HG03457 (cell line): Measurements from ENCODE around the gene CDK19.

Experiments
- ATAC-seq: cut with Tn5 transposase; IDR thresholded peaks from one replicate; pipeline ENCODE4 v1.9.1; 2021; ENCODE audit warnings: moderate number of reproducible peaks; ENCODE audit not compliant: unreplicated experiment

The CDK19 gene

DNA sequence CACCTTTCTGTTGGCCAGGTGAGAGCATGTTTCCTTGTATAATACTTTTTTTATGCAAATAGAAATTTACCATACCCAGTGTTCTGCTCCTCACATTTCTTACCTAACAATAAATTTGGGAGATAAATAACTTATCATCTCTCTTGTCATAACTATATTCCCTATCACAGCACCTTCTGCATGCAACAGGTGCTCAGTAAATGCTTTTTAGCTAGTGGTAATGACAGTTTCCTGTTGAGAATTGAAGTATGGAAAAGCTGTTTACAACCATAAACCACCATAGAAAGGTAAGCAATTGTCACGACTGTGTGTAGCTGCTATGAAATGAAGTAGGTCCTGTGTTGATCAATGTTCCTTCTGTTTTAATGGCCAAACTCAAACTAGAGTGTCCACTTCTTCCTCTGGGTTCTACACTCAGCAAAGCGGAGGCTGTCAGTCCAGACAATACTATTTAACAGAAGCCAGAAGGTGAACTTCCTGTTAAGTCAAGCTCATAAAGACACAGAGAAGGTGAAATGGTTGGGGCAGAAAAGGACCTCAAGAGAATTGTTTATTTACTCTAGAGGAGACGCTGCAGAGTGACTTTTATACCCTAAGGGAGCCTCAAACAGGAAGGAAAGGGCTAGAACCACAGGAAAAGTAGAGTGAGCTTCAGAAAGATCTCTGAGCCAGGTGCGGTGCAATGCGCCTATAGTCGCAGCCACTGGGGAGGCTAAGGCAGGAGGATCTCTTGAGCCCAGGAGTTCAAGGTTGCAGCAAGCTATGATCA is 254.8 kb downstream of the CDK19 start:
- ATAC-seq = no peak
